ENCODE results near the gene PITPNC1.
"Not testable (repeated sequence)": the region's sequence is repeated elsewhere in the genome, so short reads cannot be mapped to it uniquely, and the experiment has no call there.

PITPNC1 gene

GRCh38 chr17:67491009-67491680, 114.1 kb downstream of the PITPNC1 start:
- no peak for DNase-seq

- DNase-seq = no peak
Observed at GRCh38 chr17:67491681-67492024, 114.6 kb downstream of the PITPNC1 start.

- DNase-seq = no peak
Observed at GRCh38 chr17:67492251-67492740, 115.2 kb downstream of the PITPNC1 start.

- no peak for DNase-seq
Observed at GRCh38 chr17:67492824-67493517, 115.9 kb downstream of the PITPNC1 start.

- no peak for DNase-seq
Observed at GRCh38 chr17:67493812-67494211, 116.7 kb downstream of the PITPNC1 start.

- DNase-seq = not testable (repeated sequence)
Observed at GRCh38 chr17:67495534-67495933, 118.5 kb downstream of the PITPNC1 start.

- DNase-seq = no peak
Observed at GRCh38 chr17:67496286-67496685, 119.2 kb downstream of the PITPNC1 start.

GRCh38 chr17:67499685-67500084, 122.6 kb downstream of the PITPNC1 start:
- no peak for DNase-seq

GRCh38 chr17:67500261-67500660, 123.2 kb downstream of the PITPNC1 start:
- no peak for DNase-seq

- no peak for DNase-seq
Observed at GRCh38 chr17:67500677-67501300, 123.7 kb downstream of the PITPNC1 start.

- no peak for DNase-seq
Observed at GRCh38 chr17:67502151-67502550, 125.1 kb downstream of the PITPNC1 start.

- no peak for DNase-seq
Observed at GRCh38 chr17:67503184-67503583, 126.1 kb downstream of the PITPNC1 start.

GRCh38 chr17:67503739-67504138, 126.7 kb downstream of the PITPNC1 start:
- DNase-seq = no peak

- DNase-seq = no peak
Observed at GRCh38 chr17:67504182-67504581, 127.1 kb downstream of the PITPNC1 start.

GRCh38 chr17:67506966-67507365, 129.9 kb downstream of the PITPNC1 start:
- no peak for DNase-seq

GRCh38 chr17:67509390-67510287, 132.6 kb downstream of the PITPNC1 start:
- no peak for DNase-seq

GRCh38 chr17:67511012-67511411, 133.9 kb downstream of the PITPNC1 start:
- no peak for DNase-seq

- DNase-seq = no peak
Observed at GRCh38 chr17:67511804-67512203, 134.7 kb downstream of the PITPNC1 start.

- peak; percentile 29 to 45 for DNase-seq
Observed at GRCh38 chr17:67514998-67515397, 137.9 kb downstream of the PITPNC1 start.

GRCh38 chr17:67515490-67516083, 138.5 kb downstream of the PITPNC1 start:
- no peak for DNase-seq

- not testable (repeated sequence) for DNase-seq
Observed at GRCh38 chr17:67516571-67516970, 139.5 kb downstream of the PITPNC1 start.

GRCh38 chr17:67517325-67517724, 140.2 kb downstream of the PITPNC1 start:
- DNase-seq = no peak

- no peak for DNase-seq
Observed at GRCh38 chr17:67518876-67519275, 141.8 kb downstream of the PITPNC1 start.
